HG02642 (cell line): Measurements from ENCODE around the gene TGFBRAP1.

Source experiments
- ATAC-seq: cut with Tn5 transposase; IDR thresholded peaks from one replicate; pipeline ENCODE4 v1.9.1; 2021; ENCODE audit warnings: mild to moderate bottlenecking; ENCODE audit not compliant: unreplicated experiment, poor library complexity

Gene TGFBRAP1

GRCh38 chr2:105329561-105330495 is at the start of gene TGFBRAP1:
Gene TGFBRAP1 (minus strand): TSS chr2:105329735. CDS start chr2:105308301, 21,434 bp downstream.
- peak; percentile 86 for ATAC-seq

- ATAC-seq, result no peak
These were observed 49.4 kb upstream of the TGFBRAP1 start for GRCh38 chr2:105378921-105379383.

GRCh38 chr2:105378276-105378840 is 48.8 kb upstream of the TGFBRAP1 start:
- no peak for ATAC-seq

GRCh38 chr2:105377871-105378270 is 48.3 kb upstream of the TGFBRAP1 start:
- no peak for ATAC-seq

- ATAC-seq, result no peak
These were observed 47.3 kb upstream of the TGFBRAP1 start for GRCh38 chr2:105376789-105377240.

GRCh38 chr2:105376010-105376409 is 46.5 kb upstream of the TGFBRAP1 start:
- ATAC-seq, result no peak

GRCh38 chr2:105375001-105375561 is 45.5 kb upstream of the TGFBRAP1 start:
- ATAC-seq, result no peak

- peak; percentile 64 for ATAC-seq
These were observed 44.4 kb upstream of the TGFBRAP1 start for GRCh38 chr2:105373895-105374401.

GRCh38 chr2:105373344-105373781 is 43.8 kb upstream of the TGFBRAP1 start:
- ATAC-seq, result no peak

GRCh38 chr2:105371810-105372209 is 42.3 kb upstream of the TGFBRAP1 start:
- no peak for ATAC-seq

- no peak for ATAC-seq
These were observed 41.6 kb upstream of the TGFBRAP1 start for GRCh38 chr2:105371156-105371555.

- ATAC-seq, result peak; percentile 95
These were observed 40.5 kb upstream of the TGFBRAP1 start for GRCh38 chr2:105369777-105370690.

GRCh38 chr2:105368759-105369408 is 39.3 kb upstream of the TGFBRAP1 start:
- ATAC-seq, result no peak

GRCh38 chr2:105365206-105365605 is 35.7 kb upstream of the TGFBRAP1 start:
- no peak for ATAC-seq

- ATAC-seq, result no peak
These were observed 35.1 kb upstream of the TGFBRAP1 start for GRCh38 chr2:105364436-105365139.

GRCh38 chr2:105362862-105363591 is 33.5 kb upstream of the TGFBRAP1 start:
- ATAC-seq, result no peak

GRCh38 chr2:105361102-105361889 is 31.8 kb upstream of the TGFBRAP1 start:
- ATAC-seq, result no peak
